ENCODE data around the gene STPG2.

Gene STPG2

GRCh38 chr4:97513917-97514316 is 629.4 kb downstream of the STPG2 start:
- no peaks in the 10 kb centered on the region for H3K36me3 ChIP-seq (ENCODE audit: control insufficient read depth in 2 of 2, insufficient read depth in 2 of 2, low read length in 2 of 2)
- no peak overlapping the region for H3K9ac ChIP-seq (ENCODE audit: low read length in 2 of 2)
- no peak overlapping the region for H3K27ac ChIP-seq (ENCODE audit: low read length)
- no peaks in the 10 kb centered on the region for H3K27me3 ChIP-seq (ENCODE audit: control insufficient read depth in 1 of 2, insufficient read depth in 2 of 2, low read length in 2 of 2)
- H3K4me3 ChIP-seq (ENCODE audit: low read length in 2 of 2): no peak overlapping the region
- H3K9me3 ChIP-seq (ENCODE audit: control insufficient read depth in 2 of 2, low read length in 2 of 2): no peaks in the 10 kb centered on the region
- no peaks in the 10 kb centered on the region for H3K4me1 ChIP-seq (ENCODE audit: control insufficient read depth, insufficient read depth, low read length)
